HG03460 (cell line): ENCODE data around the gene ACTN1.

Experiments
- ATAC-seq: cut with Tn5 transposase; IDR thresholded peaks from one replicate; pipeline ENCODE4 v1.9.1; 2021; ENCODE audit not compliant: unreplicated experiment

ACTN1 gene

GRCh38 chr14:68891851-68892660 lies 87.0 kb downstream of the ACTN1 start:
- no peak for ATAC-seq

- no peak for ATAC-seq
Observed at GRCh38 chr14:68890173-68890931, 88.8 kb downstream of the ACTN1 start.

GRCh38 chr14:68888883-68889282 lies 90.2 kb downstream of the ACTN1 start:
- no peak for ATAC-seq

GRCh38 chr14:68888025-68888850 lies 90.9 kb downstream of the ACTN1 start:
- no peak for ATAC-seq

GRCh38 chr14:68886109-68886434 lies 93.0 kb downstream of the ACTN1 start:
- no peak for ATAC-seq

GRCh38 chr14:68885226-68886108 lies 93.6 kb downstream of the ACTN1 start:
- ATAC-seq: no peak

GRCh38 chr14:68884031-68885030 lies 94.8 kb downstream of the ACTN1 start:
- ATAC-seq: no peak

GRCh38 chr14:68882235-68882634 lies 96.9 kb downstream of the ACTN1 start:
- ATAC-seq: no peak

- no peak for ATAC-seq
Observed at GRCh38 chr14:68881396-68881795, 97.7 kb downstream of the ACTN1 start.

- no peak for ATAC-seq
Observed at GRCh38 chr14:68880581-68881105, 98.5 kb downstream of the ACTN1 start.

- ATAC-seq: no peak
Observed at GRCh38 chr14:68879841-68880575, 99.1 kb downstream of the ACTN1 start.

- no peak for ATAC-seq
Observed at GRCh38 chr14:68879321-68879781, 99.8 kb downstream of the ACTN1 start.

GRCh38 chr14:68878908-68879307 lies 100.2 kb downstream of the ACTN1 start:
- ATAC-seq: no peak

GRCh38 chr14:68877993-68878575 lies 101.0 kb downstream of the ACTN1 start:
- no peak for ATAC-seq

GRCh38 chr14:68876976-68877375 lies 102.1 kb downstream of the ACTN1 start:
- ATAC-seq: no peak

- no peak for ATAC-seq
Observed at GRCh38 chr14:68874746-68875155, 104.4 kb downstream of the ACTN1 start.

- ATAC-seq: no peak
Observed at GRCh38 chr14:68873376-68873775, 105.7 kb downstream of the ACTN1 start.

GRCh38 chr14:68871392-68871791 lies 107.7 kb downstream of the ACTN1 start:
- no peak for ATAC-seq
